SJSA1 (cell line): Measurements from ENCODE around the gene CNTN5. TPM values are rescaled to one million over a fixed set of nuclear protein-coding genes. Genes with fewer than 3 reads are reported as not detected.

Experiments used
- DNase-seq, 2 experiments: peaks; one replicate each; pipeline ENCODE4 v3.0.0-alpha.2; 2015 to 2020; ENCODE audit warnings: low spot score in 2 of 2, low read depth in 1 of 2
- H3K27ac ChIP-seq: fragments of 250-450 bp; sonication (Bioruptor Pico); 2 replicates; pipeline ENCODE4 v1.5.1; 2020; ENCODE audit warnings: mild to moderate bottlenecking, moderate library complexity
- H3K27me3 ChIP-seq: fragments of 250-450 bp; sonication (Bioruptor Pico); replicated peaks from 2 replicates; pipeline ENCODE4 v1.5.1; 2020; ENCODE audit warnings: mild to moderate bottlenecking, moderate library complexity
- H3K36me3 ChIP-seq: fragments of 250-450 bp; sonication (Bioruptor Pico); 2 replicates; pipeline ENCODE4 v1.5.1; 2020; ENCODE audit warnings: mild to moderate bottlenecking
- H3K4me1 ChIP-seq: fragments of 250-450 bp; sonication (Bioruptor Pico); replicated peaks from 2 replicates; pipeline ENCODE4 v1.6.1; 2021; ENCODE audit warnings: mild to moderate bottlenecking
- H3K4me3 ChIP-seq: fragments of 250-450 bp; sonication (Bioruptor Pico); 2 replicates; pipeline ENCODE4 v1.5.1; 2020; ENCODE audit warnings: mild to moderate bottlenecking
- H3K9me3 ChIP-seq: fragments of 250-450 bp; sonication (Bioruptor Pico); replicated peaks from 2 replicates; pipeline ENCODE4 v1.5.1; 2020; ENCODE audit warnings: mild to moderate bottlenecking
- total RNA-seq: library from RNA; depleted of rRNA; stranded (reverse); fragments of >200 nt; shearing (Covaris generic); gene quantifications from 2 replicates; pipeline ENCODE4 v1.2.3, GENCODE V29; 2014

CNTN5 gene
- total RNA-seq, 1 experiment from 2014 or later: not detected

DNA sequence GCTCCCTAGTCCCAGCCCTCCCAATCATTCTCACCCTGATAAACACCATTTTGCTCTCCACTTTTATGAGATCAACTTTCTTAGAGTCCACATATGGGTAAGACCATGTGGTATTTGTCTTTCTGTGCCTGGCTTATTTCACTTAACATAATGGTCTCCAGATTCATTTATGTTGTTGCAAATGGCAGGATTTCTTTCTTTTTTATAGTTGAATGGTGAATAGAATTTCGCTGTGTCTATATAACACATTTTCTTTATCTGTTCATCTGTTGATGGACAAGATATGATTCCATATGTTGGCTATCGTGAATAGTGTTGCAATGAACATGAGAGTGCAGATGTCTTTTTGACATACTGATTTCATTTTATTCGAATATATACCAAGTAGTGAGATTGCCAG is 1298.9 kb downstream of the CNTN5 start:
- H3K27me3 ChIP-seq: no peaks in the 10 kb centered on the region
- no peak for DNase-seq
- no peaks in the 10 kb centered on the region for H3K9me3 ChIP-seq
- H3K4me3 ChIP-seq: no peak overlapping the region
- no peaks in the 10 kb centered on the region for H3K36me3 ChIP-seq
- no peak overlapping the region for H3K27ac ChIP-seq
- no peaks in the 10 kb centered on the region for H3K4me1 ChIP-seq

DNA sequence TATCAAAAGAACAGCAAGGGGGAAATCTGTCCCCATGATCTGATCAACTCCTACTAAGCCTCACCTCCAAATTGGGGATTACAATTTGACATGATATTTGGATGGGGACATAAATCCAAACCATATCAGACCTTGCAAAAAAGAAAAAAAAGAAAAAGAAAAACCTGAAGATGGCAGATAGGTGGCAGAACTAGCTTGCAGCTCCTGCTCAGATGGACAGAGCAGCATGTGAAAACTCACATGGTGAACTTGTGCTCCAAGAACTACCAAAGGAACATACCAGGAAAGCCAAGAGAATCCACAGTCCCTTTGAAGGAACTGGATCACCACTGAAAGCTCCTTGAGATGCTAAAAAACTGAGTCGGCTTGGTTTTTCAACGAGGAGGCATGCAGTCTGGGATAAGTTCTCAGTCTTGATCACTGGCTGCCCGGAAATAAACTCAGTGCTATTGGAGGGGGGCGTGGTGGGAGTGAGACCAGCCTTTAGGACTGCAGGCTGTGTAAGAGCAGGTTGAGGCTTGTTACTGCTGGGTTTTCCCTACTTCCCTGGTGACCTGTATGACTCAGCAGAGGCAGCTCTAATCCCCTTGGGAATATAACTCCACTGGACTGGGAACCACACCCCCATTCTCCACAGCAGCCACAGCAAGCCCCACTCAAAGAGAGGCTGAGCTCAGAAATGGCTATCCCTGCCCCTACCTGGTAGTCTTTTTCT is 1308.0 kb downstream of the CNTN5 start:
- H3K27me3 ChIP-seq: no peaks in the 10 kb centered on the region
- no peaks in the 10 kb centered on the region for H3K9me3 ChIP-seq
- no peak overlapping the region for H3K4me3 ChIP-seq
- peak in 1 of 2 experiments; percentile 34 for DNase-seq
- H3K4me1 ChIP-seq: no peaks in the 10 kb centered on the region
- H3K27ac ChIP-seq: no peak overlapping the region
- no peaks in the 10 kb centered on the region for H3K36me3 ChIP-seq

DNA sequence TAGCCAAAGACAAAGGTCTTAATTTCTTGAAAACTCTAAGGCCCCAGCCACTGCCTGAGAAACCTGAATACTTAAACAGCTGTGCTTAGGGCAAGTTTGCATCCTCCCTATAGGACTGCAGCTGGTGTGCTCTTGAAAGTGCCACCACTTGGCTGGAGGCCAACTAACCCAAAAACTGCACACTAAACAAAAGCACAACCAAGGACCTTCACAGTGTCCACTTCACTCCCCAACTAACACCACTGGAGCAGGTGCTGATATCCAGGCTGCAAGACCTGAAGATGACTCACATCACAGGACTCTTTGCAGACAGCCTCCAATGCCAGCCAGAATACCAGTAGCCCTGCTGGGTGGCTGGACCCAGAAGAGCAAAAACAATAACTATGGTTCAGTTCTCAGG is 1308.6 kb downstream of the CNTN5 start:
- H3K36me3 ChIP-seq: no peaks in the 10 kb centered on the region
- H3K27ac ChIP-seq: no peak overlapping the region
- no peaks in the 10 kb centered on the region for H3K9me3 ChIP-seq
- no peaks in the 10 kb centered on the region for H3K27me3 ChIP-seq
- no peaks in the 10 kb centered on the region for H3K4me1 ChIP-seq
- H3K4me3 ChIP-seq: no peak overlapping the region
- no peak for DNase-seq

DNA sequence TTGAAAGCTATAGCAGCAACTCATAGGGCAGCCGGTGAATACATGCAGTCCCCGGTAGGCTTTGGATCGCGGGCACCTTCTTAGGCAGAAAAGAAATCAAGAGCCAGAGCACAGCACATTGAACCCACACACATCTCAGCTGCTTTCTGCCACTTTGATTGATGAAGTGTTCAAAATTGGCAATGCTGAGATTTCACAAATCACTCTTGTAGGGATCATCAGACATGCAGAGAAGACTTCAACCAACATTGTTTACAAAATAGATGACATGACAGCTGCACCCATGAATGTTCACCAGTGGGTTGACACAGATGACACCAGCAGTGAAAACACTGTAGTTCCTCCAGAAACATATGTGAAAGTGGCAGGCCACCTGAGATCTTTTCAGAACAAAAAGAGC is 1316.1 kb downstream of the CNTN5 start:
- no peak for DNase-seq
- H3K27ac ChIP-seq: no peak overlapping the region

DNA sequence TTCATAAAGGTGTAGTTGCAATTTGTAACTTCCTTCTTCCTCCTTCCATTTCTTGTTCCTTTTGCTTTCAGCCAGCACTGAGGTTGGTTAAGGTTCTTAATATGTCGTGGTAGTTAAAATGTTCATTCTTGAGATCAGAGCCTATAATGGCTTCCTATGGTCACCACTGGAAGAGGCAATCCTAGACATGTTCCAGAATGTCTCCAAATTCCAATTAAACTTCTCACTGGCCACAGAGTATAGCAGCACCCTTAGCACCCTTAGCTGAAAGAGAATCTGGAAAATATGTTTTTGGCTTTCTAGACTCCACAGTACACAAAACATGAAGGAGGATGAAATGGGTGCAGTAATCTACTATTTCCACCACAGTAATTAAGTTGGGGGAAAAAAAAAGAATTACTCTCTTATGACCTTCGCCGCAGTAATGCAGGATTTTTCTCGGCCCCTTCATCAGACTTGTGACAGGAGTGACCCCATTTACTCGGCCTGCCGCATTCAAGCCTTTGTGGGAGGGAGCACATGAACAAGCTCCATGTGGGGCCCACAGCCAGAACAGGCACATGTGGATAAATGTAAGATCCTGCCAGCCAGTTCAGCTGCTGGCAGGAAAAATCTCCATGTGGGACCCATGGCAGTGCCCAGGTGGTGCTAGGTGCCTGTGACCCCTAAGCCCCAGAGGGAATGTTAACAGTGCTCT is 1317.5 kb downstream of the CNTN5 start:
- Histone ChIP-seq H3K4me1 (no peaks in the 10 kb centered on the region), H3K4me3 (no peak overlapping the region)

More for the DNA sequence above, 1316.1 kb downstream of the CNTN5 start:
- Histone ChIP-seq H3K4me1 (no peaks in the 10 kb centered on the region), H3K36me3 (no peaks in the 10 kb centered on the region), H3K27me3 (no peaks in the 10 kb centered on the region), H3K9me3 (no peaks in the 10 kb centered on the region), H3K4me3 (no peak overlapping the region)

DNA sequence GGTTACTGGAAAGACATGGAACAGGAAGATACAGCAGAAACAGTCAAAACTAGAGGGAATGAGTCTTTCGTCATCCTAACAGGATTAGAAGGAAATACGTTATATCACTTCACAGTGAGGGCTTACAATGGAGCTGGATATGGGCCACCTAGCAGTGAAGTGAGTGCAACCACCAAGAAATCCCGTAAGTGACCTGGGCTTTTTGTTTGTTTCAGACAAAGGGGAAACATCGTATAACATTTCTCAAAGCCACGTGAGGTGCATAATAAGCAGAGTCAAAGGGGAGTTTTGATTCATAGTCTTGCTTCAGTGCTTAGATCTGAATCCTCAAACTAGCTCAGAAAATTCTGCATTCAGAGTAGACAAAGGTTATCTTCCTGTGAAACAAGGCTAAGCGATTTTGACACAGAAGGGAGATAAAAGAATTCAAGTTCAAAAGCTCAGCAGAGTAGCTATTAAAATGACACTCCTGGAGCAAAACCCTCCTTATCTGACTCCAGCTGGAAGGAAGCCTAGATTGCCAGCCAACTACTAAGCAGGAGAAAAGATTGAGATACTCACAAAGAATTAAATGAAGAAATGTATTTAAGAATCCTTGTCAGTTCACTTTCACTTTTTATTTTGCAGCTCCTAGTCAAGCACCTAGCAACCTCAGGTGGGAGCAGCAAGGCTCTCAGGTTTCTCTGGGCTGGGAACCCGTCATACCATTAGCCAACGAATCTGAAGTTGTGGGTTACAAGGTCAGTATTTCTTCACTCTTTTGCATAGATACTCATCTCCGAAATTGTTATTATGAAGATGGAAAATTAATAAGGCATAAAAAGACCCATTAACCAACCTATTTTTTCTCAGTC is 1319.9 kb downstream of the CNTN5 start:
- no peak for DNase-seq
- no peaks in the 10 kb centered on the region for H3K36me3 ChIP-seq
- H3K27ac ChIP-seq: no peak overlapping the region
- H3K4me1 ChIP-seq: no peaks in the 10 kb centered on the region
- H3K4me3 ChIP-seq: no peak overlapping the region
- H3K9me3 ChIP-seq: no peaks in the 10 kb centered on the region
- no peaks in the 10 kb centered on the region for H3K27me3 ChIP-seq

More for the DNA sequence above, 1317.5 kb downstream of the CNTN5 start:
- no peak for DNase-seq
- Histone ChIP-seq H3K27me3 (no peaks in the 10 kb centered on the region), H3K36me3 (no peaks in the 10 kb centered on the region), H3K9me3 (no peaks in the 10 kb centered on the region), H3K27ac (no peak overlapping the region)

DNA sequence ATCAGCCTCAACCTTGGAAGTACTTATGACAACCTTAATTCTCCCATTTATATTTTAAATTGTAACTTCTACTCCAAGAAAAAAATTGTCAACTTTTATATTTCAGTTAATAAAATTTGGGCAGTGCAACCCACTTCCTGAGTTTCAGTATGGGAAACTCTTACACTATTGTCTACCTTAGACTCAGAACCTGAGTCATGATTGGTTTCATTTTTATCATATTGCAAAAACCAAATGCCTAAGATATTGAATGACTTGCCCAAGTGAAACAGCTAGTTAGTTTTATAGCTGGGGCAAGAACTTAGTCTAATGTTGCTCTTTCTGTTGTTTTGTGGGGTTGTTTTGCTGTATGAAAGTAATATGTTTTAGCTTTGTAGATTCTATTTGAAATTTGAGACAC is 1332.3 kb downstream of the CNTN5 start:
- DNase-seq: no peak
- Histone ChIP-seq H3K4me3 (no peak overlapping the region), H3K9me3 (no peaks in the 10 kb centered on the region), H3K4me1 (no peaks in the 10 kb centered on the region), H3K27me3 (no peaks in the 10 kb centered on the region), H3K36me3 (no peaks in the 10 kb centered on the region), H3K27ac (no peak overlapping the region)

DNA sequence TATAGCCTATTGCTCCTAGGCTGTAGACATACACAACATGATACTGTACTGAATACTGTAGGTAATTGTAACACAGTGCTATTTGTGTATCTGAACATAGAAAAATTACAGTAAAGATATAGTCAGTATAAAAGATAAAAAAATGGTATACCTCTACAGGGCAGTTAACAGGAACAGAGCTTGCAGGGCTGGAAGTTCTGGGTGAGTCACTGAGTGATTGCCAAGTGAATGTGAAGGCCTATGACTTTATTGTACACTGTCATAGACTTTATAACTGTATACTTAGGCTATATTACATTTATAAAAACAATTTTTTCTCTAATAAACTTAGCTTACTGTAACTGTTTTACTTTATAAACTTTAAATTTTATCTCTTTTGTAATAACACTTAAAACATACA is 1334.0 kb downstream of the CNTN5 start:
- no peak overlapping the region for H3K27ac ChIP-seq
- DNase-seq: no peak
- no peaks in the 10 kb centered on the region for H3K4me1 ChIP-seq

DNA sequence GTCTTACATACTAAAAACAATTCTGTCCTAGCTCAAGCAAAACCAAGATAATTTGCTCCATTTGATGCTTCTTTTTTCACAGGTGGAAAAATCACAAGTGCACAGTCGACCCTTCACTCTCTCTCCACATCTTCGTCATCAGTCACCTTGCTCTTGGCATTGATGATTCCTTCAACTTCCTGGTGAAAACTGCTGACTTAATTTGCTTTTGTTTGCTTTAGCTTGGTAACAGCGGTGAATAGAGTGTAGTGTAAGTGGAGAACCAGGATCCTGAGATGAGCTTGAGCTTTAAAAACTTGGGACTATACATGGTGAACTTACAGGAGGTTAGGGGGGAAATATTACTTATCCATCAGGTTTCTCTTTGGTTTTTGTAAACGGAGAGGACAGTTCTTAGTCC is 1335.3 kb downstream of the CNTN5 start:
- Histone ChIP-seq H3K4me3 (no peak overlapping the region), H3K4me1 (no peaks in the 10 kb centered on the region), H3K9me3 (no peaks in the 10 kb centered on the region), H3K27ac (no peak overlapping the region), H3K27me3 (no peaks in the 10 kb centered on the region), H3K36me3 (no peaks in the 10 kb centered on the region)
- DNase-seq: no peak

More for the DNA sequence above, 1334.0 kb downstream of the CNTN5 start:
- no peaks in the 10 kb centered on the region for H3K36me3 ChIP-seq
- no peak overlapping the region for H3K4me3 ChIP-seq
- H3K27me3 ChIP-seq: no peaks in the 10 kb centered on the region
- no peaks in the 10 kb centered on the region for H3K9me3 ChIP-seq

DNA sequence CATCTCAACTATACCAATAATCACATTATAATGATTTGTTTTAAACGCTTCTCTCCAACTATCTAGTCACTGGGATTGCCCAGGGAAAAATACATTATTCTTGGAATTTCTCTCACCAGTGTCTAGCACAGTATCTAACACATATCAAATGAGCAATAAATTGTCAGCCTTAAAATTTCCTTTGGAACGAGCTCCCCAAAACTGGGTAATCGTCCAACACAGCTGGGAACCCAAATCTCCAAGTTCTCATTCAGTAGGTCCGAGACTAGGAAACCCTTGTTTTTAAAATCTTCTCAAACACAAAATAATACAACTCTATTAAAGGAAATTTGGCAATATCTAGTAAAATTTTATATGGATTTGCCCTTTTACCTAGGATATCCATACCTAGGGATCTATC is 1338.5 kb downstream of the CNTN5 start:
- no peak for DNase-seq
- H3K27me3 ChIP-seq: no peaks in the 10 kb centered on the region
- H3K36me3 ChIP-seq: no peaks in the 10 kb centered on the region
- H3K9me3 ChIP-seq: no peaks in the 10 kb centered on the region
- H3K27ac ChIP-seq: no peak overlapping the region
- H3K4me1 ChIP-seq: no peaks in the 10 kb centered on the region
- no peak overlapping the region for H3K4me3 ChIP-seq

DNA sequence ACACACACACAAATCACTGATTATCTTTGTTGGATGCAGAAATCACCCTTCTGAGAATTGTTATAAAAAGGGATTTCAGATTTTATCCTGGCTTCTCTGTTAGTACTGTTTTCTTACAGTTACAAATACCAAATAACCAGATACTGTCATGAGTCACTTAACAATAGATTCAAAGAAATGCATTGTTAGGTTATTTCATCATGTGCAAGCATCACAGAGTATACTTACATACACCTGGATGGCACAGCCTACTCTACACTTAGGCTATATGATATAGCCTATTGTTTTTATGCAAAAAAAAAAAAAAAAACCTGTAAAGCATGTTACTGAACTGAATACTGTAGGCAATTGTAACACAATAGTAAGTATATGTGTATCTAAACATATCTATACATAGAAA is 1347.1 kb downstream of the CNTN5 start:
- DNase-seq: no peak
- Histone ChIP-seq H3K4me1 (no peaks in the 10 kb centered on the region), H3K27me3 (no peaks in the 10 kb centered on the region), H3K4me3 (no peak overlapping the region), H3K9me3 (no peaks in the 10 kb centered on the region), H3K36me3 (no peaks in the 10 kb centered on the region), H3K27ac (no peak overlapping the region)

DNA sequence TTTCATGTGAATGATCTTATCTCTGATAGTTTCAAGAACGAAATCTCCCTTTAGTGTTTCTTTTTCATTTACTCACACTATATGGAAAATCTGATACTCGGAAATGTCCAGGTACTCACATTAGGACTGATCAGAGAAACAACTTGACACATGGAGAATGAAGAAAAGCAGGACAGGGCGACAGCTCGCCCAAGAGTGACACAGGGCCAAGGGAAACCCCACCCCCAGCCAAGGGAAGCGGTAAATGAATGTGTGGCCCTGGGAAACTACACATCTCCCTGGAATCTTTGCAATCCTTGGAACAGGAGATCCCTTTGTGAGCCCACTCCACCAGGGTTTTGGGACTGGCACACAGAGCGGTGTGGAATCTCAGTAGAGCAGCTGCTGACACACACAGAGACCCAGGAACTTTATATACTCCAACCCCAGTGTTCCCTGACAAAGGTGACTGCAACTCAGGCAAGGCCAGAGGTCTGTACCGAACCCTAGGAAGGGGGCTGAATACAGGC is 1362.7 kb downstream of the CNTN5 start:
- H3K9me3 ChIP-seq: no peaks in the 10 kb centered on the region
- DNase-seq: peak; percentile 44 to 55

DNA sequence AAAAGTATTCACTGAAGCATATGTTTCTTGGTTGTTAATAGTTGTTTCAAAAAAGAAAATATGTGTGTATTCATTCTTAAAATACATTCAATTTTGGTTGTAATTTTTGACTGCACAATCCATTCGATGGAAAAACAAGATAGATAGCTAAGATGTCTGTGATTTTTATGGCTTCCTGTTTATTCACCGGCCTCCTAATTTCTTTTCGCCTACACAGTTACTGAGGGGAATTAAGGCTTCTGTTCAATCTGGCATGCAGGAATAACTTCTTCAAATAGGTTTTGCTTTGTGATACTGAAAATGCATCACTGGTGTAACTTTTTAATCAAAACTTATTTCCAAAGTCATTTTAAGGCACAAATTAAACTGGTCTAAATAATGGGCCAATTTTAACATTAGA is 1375.5 kb downstream of the CNTN5 start:
- no peak for DNase-seq
- H3K27me3 ChIP-seq: no peaks in the 10 kb centered on the region
- H3K27ac ChIP-seq: no peak overlapping the region
- H3K9me3 ChIP-seq: no peaks in the 10 kb centered on the region
- no peaks in the 10 kb centered on the region for H3K4me1 ChIP-seq
- no peak overlapping the region for H3K4me3 ChIP-seq
- H3K36me3 ChIP-seq: no peaks in the 10 kb centered on the region

More for the DNA sequence above, 1362.7 kb downstream of the CNTN5 start:
- Histone ChIP-seq H3K4me3 (no peak overlapping the region), H3K27me3 (no peaks in the 10 kb centered on the region), H3K36me3 (no peaks in the 10 kb centered on the region), H3K27ac (peak overlapping the region; percentile 83), H3K4me1 (peaks cover 26% of the 10 kb centered on the region)

DNA sequence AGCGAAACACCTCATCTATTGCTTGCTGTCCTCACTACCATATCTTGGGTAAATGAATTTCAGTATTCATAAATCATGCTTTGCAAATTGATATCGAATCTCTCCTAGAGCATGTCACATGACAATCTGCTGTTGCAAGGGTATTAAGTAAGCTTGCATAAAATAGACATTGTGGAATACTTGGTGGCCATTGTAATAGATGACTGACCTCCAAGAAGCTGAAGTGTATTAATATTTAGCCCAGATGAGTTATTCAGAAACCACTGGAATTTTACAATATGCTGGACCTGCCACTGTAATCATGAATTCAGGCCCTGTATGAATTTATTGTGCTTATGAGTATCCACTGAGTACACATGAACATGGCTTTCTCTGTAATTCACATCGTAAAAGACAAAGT is 1376.7 kb downstream of the CNTN5 start:
- no peaks in the 10 kb centered on the region for H3K36me3 ChIP-seq
- H3K27ac ChIP-seq: no peak overlapping the region
- H3K4me3 ChIP-seq: no peak overlapping the region
- no peaks in the 10 kb centered on the region for H3K9me3 ChIP-seq
- H3K4me1 ChIP-seq: peaks cover 2% of the 10 kb centered on the region
- no peak for DNase-seq
- H3K27me3 ChIP-seq: no peaks in the 10 kb centered on the region
